ENCODE measurements around the gene CSMD2.

DNA sequence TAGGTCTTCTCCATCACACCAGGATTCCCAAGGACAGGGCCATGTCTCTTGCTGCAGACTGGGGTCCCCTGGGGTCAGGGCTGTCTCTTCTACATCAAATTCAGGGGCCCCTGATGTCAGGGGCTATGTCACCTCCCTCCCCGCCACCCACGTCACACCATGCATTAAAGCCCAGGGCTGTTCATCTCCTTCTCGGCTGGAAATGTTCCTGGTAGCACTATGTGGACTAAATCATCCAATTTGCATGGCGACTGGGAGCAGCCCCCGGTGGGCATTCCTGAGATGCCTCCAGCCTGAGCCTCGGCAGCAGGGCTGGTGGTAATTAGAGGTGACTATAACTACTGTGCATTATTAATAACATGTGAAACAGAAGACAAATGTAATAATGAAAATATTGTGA lies 452.8 kb downstream of the CSMD2 start:
- TF ChIP-seq, protein P1, sequence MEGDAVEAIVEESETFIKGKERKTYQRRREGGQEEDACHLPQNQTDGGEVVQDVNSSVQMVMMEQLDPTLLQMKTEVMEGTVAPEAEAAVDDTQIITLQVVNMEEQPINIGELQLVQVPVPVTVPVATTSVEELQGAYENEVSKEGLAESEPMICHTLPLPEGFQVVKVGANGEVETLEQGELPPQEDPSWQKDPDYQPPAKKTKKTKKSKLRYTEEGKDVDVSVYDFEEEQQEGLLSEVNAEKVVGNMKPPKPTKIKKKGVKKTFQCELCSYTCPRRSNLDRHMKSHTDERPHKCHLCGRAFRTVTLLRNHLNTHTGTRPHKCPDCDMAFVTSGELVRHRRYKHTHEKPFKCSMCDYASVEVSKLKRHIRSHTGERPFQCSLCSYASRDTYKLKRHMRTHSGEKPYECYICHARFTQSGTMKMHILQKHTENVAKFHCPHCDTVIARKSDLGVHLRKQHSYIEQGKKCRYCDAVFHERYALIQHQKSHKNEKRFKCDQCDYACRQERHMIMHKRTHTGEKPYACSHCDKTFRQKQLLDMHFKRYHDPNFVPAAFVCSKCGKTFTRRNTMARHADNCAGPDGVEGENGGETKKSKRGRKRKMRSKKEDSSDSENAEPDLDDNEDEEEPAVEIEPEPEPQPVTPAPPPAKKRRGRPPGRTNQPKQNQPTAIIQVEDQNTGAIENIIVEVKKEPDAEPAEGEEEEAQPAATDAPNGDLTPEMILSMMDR (IDR thresholded peaks at IDR 0.05) = no peak
- no peak for TF ChIP-seq POLR2A (IDR thresholded peaks at IDR 0.05)
